ENCODE results near the gene RIMBP3C.
"Not testable (repeated sequence)": the region's sequence is repeated elsewhere in the genome, so short reads cannot be mapped to it uniquely, and the experiment has no call there.

Gene RIMBP3C, protein sequence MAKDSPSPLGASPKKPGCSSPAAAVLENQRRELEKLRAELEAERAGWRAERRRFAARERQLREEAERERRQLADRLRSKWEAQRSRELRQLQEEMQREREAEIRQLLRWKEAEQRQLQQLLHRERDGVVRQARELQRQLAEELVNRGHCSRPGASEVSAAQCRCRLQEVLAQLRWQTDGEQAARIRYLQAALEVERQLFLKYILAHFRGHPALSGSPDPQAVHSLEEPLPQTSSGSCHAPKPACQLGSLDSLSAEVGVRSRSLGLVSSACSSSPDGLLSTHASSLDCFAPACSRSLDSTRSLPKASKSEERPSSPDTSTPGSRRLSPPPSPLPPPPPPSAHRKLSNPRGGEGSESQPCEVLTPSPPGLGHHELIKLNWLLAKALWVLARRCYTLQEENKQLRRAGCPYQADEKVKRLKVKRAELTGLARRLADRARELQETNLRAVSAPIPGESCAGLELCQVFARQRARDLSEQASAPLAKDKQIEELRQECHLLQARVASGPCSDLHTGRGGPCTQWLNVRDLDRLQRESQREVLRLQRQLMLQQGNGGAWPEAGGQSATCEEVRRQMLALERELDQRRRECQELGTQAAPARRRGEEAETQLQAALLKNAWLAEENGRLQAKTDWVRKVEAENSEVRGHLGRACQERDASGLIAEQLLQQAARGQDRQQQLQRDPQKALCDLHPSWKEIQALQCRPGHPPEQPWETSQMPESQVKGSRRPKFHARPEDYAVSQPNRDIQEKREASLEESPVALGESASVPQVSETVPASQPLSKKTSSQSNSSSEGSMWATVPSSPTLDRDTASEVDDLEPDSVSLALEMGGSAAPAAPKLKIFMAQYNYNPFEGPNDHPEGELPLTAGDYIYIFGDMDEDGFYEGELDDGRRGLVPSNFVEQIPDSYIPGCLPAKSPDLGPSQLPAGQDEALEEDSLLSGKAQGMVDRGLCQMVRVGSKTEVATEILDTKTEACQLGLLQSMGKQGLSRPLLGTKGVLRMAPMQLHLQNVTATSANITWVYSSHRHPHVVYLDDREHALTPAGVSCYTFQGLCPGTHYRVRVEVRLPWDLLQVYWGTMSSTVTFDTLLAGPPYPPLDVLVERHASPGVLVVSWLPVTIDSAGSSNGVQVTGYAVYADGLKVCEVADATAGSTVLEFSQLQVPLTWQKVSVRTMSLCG (N-terminal part only)

DNA sequence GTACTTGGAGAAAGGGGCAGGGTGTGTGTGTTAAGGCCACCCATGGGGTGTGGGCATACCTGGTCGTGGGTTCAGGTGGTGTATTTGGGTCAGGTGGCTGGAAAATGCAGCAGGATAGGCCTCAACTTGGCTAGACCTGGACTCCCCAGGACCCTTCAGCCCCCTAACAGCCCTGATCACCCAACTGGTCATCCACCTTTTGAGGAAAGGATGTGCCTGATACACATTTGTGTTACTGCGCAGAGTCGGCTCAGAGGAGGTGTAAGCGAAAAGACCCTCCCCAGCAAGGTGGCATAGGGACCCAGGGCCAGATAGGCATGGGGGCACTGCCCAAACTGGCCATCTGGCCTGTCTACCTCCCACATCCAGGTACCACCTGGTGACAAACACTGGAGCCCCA lies at the start of gene RIMBP3C:
RIMBP3C (minus strand) TSS at position 101 of the 400 bp plus-strand sequence. CDS start 485 bp downstream, outside the sequence.
- not testable (repeated sequence) for DNase-seq

DNA sequence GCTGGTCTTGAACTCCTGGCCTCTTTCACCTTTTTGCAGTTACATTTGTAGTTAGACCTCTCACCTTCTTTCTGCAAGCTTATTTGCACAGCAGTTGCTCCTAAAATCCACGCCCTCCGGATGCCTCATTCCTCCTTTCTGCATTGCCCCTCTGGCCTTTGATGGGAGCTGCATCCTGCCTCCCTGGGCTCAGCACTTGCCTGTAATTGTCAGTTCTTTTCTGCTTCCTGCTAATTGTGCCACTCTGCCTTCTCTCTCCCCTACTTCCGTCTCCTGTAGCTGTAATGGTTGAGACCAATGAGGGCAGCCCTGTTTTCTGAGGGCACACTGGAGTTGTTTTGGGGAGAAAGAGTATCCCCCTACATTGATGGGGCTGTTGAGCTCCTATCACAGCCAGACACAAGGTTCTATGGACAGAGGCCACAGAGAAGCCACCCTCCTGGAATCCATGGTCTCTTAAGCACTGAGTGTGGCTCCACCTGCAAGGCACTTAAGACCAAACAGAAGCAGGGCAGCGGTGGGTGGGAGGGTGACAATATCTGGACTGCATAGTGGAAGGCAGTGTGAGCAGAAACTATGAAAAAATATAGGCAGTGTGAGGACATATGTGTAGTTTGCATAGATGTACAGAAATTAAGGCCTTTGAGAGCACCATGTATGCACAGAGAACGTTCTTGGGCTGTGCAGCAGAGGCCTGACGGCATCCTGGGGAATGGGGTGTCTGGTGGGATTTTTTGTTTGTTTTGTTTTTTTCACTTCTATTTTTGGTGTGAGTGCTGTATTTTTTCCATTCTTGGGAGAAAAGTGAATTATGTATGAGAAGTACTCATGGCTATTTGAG lies 48.0 kb upstream of the RIMBP3C start:
- no peak for DNase-seq

DNA sequence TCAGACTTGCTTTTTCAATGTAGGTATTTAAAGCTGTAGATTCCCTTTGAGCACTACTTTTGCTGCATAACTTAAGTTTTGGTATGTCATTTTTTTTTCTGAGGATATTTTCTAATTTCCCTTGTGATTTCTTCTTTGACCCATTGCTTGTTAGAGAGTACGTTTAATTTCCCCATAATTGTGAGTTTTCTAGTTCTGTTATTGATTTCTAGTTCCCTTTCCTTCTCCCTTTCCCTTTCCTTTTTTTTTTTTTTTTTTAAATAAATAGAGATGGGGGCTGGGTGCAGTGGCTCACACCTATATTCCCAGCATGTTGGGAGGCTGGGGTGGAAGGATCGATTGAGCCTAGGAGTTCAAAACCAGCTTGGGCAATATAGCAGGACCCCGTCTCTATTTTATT lies 47.0 kb upstream of the RIMBP3C start:
- no peak for DNase-seq

DNA sequence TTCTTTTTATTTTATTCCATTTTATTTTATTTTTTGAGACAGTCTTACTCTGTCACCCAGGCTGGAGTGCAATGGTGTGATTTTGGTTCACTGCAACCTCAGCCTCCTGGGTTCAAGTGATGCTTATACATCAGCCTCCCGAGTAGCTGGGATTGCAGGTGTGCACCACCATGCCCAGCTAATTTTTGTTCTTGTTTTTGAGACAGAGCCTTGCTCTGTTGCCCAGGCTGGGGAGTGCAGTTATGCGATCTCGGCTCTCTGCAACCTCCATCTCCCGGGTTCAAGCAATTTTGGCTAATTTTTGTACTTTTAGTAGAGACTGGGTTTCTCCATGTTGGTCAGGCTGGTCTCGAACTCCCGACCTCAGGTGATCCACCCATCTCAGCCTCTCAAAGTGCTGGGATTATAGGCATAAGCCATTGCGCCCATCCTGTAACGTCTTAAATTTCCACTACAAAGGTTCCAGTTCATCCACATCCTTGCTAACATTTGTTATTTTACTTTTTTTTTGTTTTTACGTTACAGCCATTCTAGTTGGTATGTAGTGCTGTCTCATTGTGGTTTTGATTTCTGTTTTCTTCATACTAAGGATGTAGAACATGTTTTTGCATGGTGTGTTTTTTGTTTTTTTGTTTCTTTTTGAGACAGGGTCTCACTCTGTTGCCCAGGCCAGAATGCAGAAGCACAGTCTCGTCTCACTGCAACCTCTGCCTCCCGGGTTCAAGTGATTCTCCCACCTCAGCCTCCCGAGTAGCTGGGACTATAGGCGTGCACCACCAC lies 45.3 kb upstream of the RIMBP3C start:
- not testable (repeated sequence) for DNase-seq

DNA sequence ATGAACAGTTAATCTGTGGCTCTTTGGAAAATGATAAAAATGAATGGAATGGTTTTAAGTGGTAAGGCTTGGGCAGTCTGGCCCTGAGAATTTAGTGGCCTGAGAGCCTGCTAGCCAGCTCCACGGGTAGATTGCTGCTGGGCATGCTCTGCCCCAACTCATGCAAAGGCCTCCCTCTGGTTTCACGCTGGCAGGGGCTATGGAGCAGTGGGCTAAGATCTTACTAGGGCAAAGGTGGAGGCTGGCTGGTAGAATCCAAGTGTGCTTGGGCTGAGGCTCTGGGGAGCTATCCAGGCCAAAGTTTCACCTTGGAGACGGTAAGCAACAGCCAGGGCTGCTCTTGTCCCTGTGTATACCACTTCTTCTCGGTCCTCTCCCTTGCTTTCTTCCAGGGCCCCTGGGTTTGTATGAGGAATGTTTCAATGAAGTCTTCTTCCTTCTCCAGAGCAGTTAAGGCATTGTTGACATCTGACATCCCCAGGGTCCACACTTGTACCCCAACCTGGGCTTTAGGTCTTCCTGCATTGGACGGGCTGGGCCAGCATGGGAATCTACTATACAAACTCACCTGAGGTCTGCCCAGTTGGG lies 43.7 kb upstream of the RIMBP3C start:
- no peak for DNase-seq

DNA sequence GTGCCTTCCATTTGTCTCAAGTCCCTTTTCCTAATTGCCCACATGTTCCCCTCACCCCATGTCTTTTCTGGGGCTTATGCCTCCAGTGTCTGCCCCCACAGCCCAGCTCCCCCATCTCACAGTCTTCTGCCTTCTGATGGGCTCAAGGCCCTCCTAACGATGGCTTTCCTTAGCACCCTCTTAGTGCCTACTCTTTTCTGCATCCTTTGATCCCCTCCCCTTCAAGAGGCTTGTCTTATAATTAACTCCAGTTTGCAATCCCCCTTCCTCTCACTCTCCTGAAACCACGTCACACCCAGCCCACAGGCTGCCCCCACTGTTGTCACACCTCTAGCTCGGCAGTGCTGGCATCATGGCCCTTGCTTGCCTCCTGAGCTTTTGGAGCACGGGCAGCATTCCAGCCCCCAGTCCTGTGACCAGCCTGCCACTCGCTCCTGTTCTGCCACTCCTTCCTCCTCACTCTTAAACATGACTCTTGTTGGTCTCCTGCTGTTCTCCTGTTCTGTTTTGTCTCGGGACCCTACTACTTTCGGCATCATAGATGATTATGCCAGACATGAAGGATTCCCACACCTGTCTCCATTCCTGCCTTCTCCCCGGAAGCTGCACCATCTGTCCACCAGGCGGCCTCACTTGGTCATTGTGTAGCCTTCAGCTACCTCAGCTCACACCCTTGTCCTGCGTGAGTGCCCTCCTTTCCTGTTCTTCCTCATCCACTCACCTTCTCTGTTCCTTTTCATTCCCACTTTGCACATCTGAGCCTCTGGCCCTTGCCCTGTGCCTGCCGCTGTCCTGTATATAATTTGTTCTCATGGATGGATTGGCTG lies 42.4 kb upstream of the RIMBP3C start:
- no peak for DNase-seq

DNA sequence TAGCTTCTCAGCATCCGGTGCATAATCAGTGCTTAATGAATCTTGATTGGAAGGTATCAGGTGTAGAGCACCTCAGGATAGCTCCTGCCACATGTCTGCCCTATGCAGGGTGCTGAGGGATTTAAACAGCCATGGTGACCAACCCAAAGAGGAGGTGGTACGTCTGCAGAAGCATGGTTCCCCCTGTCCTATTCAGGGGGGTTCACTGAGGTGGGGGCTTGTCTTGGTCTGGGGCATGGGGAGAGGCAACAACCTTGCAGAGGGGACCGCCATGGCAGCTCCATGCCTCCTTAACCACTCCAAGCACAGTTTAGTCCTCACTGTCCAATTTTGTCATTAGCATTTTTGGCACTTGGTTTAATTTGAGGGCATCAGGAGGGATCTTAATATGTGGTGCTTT lies 41.2 kb upstream of the RIMBP3C start:
- no peak for DNase-seq

DNA sequence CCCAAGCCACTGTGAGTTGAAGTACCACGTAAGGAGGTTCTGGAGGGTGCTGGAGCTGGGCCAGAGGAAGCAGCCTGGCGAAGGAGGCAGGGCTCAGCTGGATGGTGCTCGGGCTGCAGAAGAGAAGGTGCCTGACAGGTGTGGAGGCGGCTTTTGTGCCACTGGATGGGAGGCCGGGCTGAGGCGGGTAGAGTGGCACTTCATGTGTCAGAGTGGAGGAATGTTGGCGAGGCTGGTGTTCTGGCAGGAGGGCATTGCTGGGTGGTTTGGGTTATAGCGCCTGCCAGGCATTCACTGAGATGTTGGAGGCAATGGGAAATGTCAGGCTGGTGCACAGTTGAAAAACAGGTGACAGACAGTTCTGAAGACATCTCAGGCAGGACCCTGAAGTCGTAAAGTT lies 40.4 kb upstream of the RIMBP3C start:
- DNase-seq: no peak

DNA sequence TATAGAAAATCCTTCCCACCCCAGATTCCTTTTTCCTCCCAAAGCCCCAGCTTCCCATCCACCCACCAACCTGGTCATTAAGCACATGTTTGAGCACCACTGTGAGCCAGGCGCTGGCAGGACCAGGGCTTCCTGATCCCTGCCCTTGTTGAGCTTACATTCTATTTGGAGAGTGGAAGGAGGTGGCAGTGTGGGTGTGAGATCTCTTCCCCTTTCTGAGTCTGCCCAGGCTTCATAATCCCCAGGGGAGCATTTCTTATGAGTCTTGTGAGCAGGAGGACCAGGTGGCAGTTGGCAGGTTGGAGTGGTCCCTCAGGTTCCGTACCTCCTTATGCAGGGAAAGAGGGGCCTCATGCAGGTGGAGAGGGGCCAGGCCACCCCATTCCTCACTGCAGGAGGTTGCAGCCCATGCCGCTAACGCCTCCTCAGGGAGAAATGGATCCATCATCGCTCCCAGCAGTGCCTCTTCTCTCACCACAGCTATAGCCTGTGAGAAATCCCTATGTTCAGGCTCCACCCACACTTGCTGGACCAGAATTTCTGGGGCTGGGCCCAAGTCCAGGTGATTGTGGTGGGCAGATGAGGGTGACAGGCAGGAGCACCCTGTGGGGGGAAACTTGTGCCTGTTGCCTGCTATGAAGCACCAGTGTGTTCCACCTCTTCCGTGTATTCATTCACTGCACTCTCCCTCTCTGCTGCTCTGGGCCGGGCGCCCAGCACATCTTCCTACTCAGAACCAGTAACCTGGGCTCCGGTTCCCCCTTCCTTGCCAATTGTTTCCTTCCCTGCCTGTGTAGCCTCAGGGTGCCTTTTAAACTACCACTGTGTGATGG lies 39.8 kb upstream of the RIMBP3C start:
- DNase-seq: no peak

DNA sequence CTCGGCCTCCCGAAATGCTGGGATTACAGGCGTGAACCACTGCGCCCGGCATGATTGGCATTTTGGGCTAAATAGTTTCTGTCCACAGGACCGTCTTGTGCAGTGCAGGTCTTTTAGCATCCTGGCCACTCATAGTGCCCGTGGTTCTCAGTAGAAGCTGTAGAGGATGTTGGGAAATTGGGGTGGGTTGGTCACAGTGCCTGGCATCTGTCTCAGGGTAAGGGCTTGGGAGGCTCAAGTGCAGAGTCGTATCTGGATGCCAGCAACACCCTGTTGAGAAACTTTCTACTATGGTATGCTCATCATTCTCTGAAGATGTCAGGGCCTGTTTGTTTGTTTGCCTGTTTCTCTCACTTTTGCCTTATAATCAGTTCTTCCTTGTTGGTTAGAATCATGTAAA lies 38.1 kb upstream of the RIMBP3C start:
- no peak for DNase-seq

DNA sequence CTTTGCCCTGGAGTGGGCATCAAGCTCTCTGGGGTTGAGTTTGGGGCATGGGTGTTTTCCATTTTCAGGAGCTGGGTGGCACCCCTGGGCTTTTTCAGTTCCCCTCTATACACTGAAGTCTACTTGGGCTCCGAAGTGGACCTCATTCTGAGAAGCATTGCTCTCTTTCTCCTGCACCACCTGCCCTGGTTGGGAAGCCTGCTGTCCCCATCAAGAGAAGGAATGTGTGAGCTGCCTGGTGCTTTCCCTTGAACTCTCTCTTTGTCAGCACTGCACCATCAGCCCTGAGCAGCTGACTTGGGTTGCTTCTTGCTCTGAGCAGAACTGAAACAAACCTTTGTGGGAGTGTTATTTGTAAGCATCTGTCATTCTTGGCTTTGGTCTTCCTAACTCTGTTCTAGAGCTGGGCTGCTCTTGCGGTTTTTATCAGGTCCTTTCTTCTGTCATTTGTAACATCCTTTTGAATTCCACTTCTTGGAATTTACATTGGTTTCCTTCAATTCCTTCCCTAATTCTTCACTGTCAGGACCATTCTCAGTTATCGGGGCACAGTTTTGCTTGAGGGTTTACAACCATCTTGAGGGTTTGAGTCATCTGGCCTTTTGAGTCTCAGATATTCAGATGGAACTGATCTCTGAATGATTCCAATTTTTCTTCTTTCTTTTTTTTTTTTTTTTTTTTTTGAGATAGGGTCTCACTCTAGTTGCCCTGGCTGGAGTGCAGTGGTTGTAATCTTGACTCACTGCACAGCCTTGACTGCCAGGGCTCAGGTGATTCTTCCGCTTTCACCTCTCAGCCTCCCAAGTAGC lies 36.7 kb upstream of the RIMBP3C start:
- no peak for DNase-seq

DNA sequence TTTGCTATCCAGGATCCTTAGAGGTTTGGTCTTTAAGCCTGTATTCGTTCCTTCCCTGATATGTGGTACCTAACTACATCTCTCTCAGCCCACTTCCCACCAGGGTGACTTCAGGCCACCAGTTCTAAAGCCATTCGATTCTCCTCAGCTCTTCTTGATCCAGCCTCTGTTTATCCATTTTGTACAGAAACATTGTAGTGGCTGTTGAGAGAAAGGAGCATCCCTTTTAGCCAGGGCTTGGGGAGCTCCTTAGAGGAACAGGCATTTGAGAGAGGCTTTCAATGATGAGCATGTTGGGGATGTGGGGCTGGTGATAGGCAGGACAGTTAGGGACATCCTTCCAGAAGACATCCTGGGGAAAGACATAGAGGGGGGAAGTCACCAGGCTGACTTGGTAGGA lies 34.1 kb upstream of the RIMBP3C start:
- DNase-seq: no peak

DNA sequence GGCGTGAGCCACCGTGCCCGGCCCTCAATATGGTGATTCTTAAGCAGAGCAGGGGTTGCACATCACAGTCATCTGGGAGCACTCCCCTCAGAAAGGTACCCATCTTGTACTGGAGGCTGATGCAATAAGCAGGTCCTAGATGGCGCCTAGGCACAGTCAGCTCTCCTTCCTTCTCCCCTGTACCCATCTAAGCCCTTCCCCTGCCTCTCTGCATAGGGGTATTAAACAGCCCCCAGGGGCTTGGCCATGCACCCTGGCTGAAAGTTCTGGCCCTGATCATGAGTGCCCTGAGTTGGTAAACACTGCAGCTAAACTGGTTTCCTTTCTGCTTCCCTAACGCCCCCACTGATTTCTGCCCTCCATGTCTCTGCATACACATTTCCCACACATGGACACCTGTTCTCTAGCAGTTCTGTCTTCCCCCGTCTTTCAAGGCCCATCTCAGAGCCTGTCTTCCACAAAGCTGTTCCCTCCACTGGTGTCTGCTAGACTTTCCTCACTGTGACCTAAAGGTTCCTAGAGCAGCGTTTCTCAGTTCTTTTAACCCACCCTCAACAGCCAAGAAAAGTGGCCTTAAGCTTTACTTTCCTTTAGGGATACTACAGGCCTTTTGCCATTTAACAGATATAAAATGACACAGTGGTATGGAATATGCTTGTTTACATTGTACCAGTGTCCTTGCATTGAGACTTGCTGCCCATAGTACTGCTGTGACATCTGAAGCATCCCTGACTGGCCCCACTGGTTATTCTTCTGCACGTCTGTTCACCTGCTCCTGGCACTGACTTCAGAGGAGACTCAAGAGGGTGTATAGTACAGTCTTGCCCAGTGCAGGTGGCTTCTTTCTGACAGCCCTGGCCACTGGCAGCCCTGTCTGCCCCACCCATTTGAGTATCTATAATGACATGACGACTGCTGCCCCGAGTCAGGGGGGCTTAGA lies 31.8 kb upstream of the RIMBP3C start:
- DNase-seq: no peak

DNA sequence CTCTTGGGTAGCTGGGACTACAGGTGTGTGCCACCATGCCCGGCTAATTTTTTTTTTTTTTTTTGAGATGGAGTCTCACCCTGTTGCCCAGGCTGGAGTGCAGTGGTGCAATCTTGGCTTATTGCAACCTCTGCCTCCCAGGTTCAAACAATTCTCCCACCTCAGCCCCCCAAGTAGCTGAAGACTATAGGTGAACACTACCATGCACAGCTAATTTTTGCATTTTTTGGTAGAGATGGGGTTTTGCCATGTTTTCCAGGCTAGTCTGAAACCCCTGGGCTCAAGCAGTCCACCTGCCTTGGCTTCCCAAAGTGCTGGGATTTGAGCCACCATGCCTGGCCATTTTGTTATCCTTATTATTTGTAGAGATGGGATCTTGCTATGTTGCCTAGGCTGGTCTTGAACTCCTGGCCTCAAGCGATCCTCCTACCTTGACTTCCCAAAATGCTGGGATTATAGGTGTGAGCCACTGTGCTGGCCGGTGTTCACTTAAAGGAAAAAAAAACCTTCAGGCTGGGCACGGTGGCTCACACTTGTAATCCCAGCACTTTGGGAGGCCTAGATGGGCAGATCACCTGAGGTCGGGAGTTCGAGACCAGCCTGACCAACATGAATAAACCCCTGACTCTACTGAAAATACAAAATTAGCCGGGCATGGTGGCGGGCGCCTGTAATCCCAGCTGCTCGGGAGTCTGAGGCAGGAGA lies 29.9 kb upstream of the RIMBP3C start:
- not testable (repeated sequence) for DNase-seq

DNA sequence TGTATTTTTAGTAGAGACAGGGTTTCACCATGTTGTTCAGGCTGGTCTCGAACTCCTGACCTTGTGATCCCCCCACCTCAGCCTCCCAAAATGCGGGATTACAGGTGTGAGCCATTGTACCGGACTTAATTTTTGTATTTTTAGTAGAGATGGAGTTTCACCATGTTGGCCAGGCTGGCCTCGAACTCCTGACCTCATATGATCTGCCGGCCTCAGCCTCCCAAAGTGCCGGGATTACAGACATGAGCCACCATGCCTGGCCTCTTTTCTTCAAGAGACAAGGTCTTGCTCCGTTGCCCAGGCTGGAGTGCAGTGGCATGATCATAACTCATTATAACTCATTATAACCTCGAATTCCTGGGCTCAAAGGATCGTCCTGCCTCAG lies 29.4 kb upstream of the RIMBP3C start:
- not testable (repeated sequence) for DNase-seq

DNA sequence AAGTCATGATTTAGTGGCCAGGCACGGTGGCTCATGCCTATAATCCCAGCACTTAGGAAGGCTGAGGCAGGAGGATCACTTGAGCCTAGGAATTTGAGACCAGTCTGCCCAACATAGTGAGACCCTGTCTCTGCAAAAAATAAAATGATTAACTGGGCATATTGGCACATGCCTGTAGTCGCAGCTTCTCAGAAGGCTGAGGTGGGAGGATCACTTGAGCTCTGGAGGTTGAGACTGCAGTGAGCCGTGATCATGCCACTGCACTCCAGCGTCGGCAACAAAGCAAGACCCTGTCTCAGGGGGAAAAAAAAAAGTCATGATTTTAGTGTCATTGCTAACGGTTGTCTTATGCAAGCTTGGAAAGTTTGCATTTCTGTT lies 28.2 kb upstream of the RIMBP3C start:
- no peak for DNase-seq

Data from HCEC 1CT (cell line).